ENCODE measurements around the gene CSN3.

CSN3 gene

GRCh38 chr4:70297576-70297975, 55.2 kb downstream of the CSN3 start:
- DNase-seq: no peak

- no peak for DNase-seq
Observed at GRCh38 chr4:70298051-70298450, 55.7 kb downstream of the CSN3 start.

- DNase-seq: no peak
Observed at GRCh38 chr4:70299643-70300042, 57.2 kb downstream of the CSN3 start.

- no peak for DNase-seq
Observed at GRCh38 chr4:70300215-70300614, 57.8 kb downstream of the CSN3 start.
